Heart left ventricle (tissue), 13 donors: ENCODE measurements around the gene CD81.

Source experiments
- CTCF ChIP-seq, 12 donors: fragments of 200-600 bp; sonication (generic) in 4 of 12; IDR thresholded peaks; one replicate each; pipeline versions ENCODE4 v1.5.0 to v1.8.0; 2018 to 2022; ENCODE audit warnings: antibody characterized with exemption in 12 of 12, mild to moderate bottlenecking in 5 of 12
- POLR2A ChIP-seq, 2 donors: fragments of 450-650 bp; IDR thresholded peaks; one replicate each; pipeline ENCODE4 v1.6.1; 2017; ENCODE audit warnings: antibody characterized with exemption in 2 of 2, mild to moderate bottlenecking in 2 of 2, moderate library complexity in 2 of 2
- donor health status: ischemic (EF 13 %, LVEDD 7.1; RV severe dilation, severe dysfunction).
- donor health status: DM: no; HTN: yes; CAD: no.
- donor health status: DM: no; HTN: no; CAD: no.
- donor health status: ischemic (EF 25% LVEDD 6.9; RV normal size, moderate dysfunction).
- donor health status: ischemic (EF 25% LVEDD 5.7; RV mildly dilated, moderate dysfunction).
- donor health status: ischemic (EF 35%, LVEDD 5.7; RV mildly dilated, moderate dysfunction).
- donor health status: nonischemic (EF 11% LVEDD 7.7; RV severe dilation, severe dysfunction).
- donor health status: DM: yes; HTN: yes; CAD: no.
- donor health status: PGD.
- donor health status: ischemic (EF 29% LVEDD 5.4; RV normal size, mild dysfunction).
- donor health status: nonischemic (EF 23%, LVEDD 6.1; RV moderate dilation, normal function).

GRCh38 chr11:2402106-2402505 lies 25.0 kb downstream of the CD81 start:
- no peak for TF ChIP-seq CTCF (IDR thresholded peaks at IDR 0.05)
- TF ChIP-seq POLR2A (IDR thresholded peaks at IDR 0.05): no peak
